GM12878 (cell line): ENCODE data around the gene RPP40. TPM values are rescaled to one million over a fixed set of nuclear protein-coding genes. Genes with fewer than 3 reads are reported as not detected.
A peak's percentile ranks its signal among the peaks of the same experiment; 100 is the strongest.

Experiments
- ATAC-seq: fragments of 200-7000 bp; cut with Tn5 transposase; 3 replicates; pipeline ENCODE4 v1.9.1; 2020; ENCODE audit warnings: mild to moderate bottlenecking, moderate library complexity
- BruUV-seq: library from RNA; stranded (reverse); fragments of 400-500 nt; replicated peaks from 2 replicates; lab custom pipeline; 2021; lab: Mats Ljungman, UMichigan
- CTCF ChIA-PET: fragments of 300-600 bp; sonication (Branson Sonifier 250); formaldehyde crosslinking; extraction: SDS; loops from one replicate; lab custom pipeline; 2021; ENCODE audit warnings: inconsistent platforms; lab: Yijun Ruan, JAX
- POLR2A ChIA-PET: fragments of 350-600 bp; formaldehyde crosslinking; extraction: SDS; loops from one replicate; lab custom pipeline; 2021; ENCODE audit warnings: inconsistent platforms; lab: Charles Lee
- RAD21 ChIA-PET: fragments of 300-600 bp; sonication (Branson Sonifier 250); formaldehyde crosslinking; loops from one replicate; lab custom pipeline; 2023; ENCODE audit warnings: antibody characterized with exemption; ENCODE audit not compliant: unreplicated experiment; lab: Charles Lee
- SMC1A ChIA-PET: fragments of 300-600 bp; sonication (Branson Sonifier 250); formaldehyde crosslinking; loops from one replicate; lab custom pipeline; 2023; ENCODE audit not compliant: unreplicated experiment, uncharacterized antibody; lab: Charles Lee
- DNase-seq: peaks from one replicate; pipeline ENCODE4 v3.0.0-alpha.2; 2011; ENCODE audit warnings: low read depth, low spot score
- FAIRE-seq: peaks from 3 replicates; lab custom pipeline; 2011; peaks lifted over from hg19 to GRCh38; lab: Jason Lieb, UNC
- H2AFZ ChIP-seq: 2 replicates; pipeline ENCODE4 v1.6.0; 2011; ENCODE audit warnings: low read depth, low read length, control low read depth; ENCODE audit not compliant: control insufficient read depth
- H3K27ac ChIP-seq: 2 replicates; pipeline ENCODE4 v1.5.1; 2011; ENCODE audit warnings: control low read depth; ENCODE audit not compliant: control insufficient read depth, insufficient read depth
- H3K27me3 ChIP-seq, 2 experiments: replicated peaks in 1 of 2; 2 replicates each; pipeline versions ENCODE4 v1.6.0 to v1.6.1; 2011; ENCODE audit warnings: low read length in 1 of 2; ENCODE audit not compliant: control insufficient read depth in 2 of 2, insufficient read depth in 2 of 2
- H3K36me3 ChIP-seq, 2 experiments: 2 replicates each; pipeline ENCODE4 v1.5.1; 2011; ENCODE audit warnings: low read length in 1 of 2; ENCODE audit not compliant: control insufficient read depth in 2 of 2, insufficient read depth in 2 of 2
- H3K4me1 ChIP-seq: 2 replicates; pipeline ENCODE4 v1.6.1; 2011; ENCODE audit warnings: mild to moderate bottlenecking, low read length, moderate library complexity, mixed read lengths; ENCODE audit not compliant: control insufficient read depth, insufficient read depth
- H3K4me2 ChIP-seq: 2 replicates; pipeline ENCODE4 v1.6.0; 2011; ENCODE audit warnings: control low read depth; ENCODE audit not compliant: control insufficient read depth, insufficient read depth
- H3K4me3 ChIP-seq: fragments of 200-600 bp; sonication (generic); 2 replicates; pipeline ENCODE4 v1.5.1; 2016
- H3K79me2 ChIP-seq: 2 replicates; pipeline ENCODE4 v1.6.0; 2011; ENCODE audit warnings: low read length; ENCODE audit not compliant: control insufficient read depth, insufficient read depth
- H3K9ac ChIP-seq: 2 replicates; pipeline ENCODE4 v1.8.0; 2011; ENCODE audit warnings: low read length, control low read depth, mixed read lengths; ENCODE audit not compliant: control insufficient read depth, insufficient read depth
- H3K9me3 ChIP-seq: replicated peaks from 3 replicates; pipeline ENCODE4 v1.5.1; 2011; ENCODE audit warnings: mild to moderate bottlenecking, low read length; ENCODE audit not compliant: control insufficient read depth, insufficient read depth
- H4K20me1 ChIP-seq: 2 replicates; pipeline ENCODE4 v1.6.0; 2011; ENCODE audit not compliant: control insufficient read depth, insufficient read depth
- CEBPZ ChIP-seq: fragments of 150-350 bp; IDR thresholded peaks from 2 replicates; pipeline ENCODE4 v1.6.1; 2016; ENCODE audit warnings: low read depth, low read length
- POLR2AphosphoS2 ChIP-seq: IDR thresholded peaks from 2 replicates; pipeline ENCODE4 v1.6.1; 2011; ENCODE audit warnings: low read depth, mild to moderate bottlenecking, low read length, improper control_type of control experiment, moderate library complexity
- WGBS: methylation state at CpG from one replicate; pipeline ENCODE4 v1.1.6; 2016; ENCODE audit warnings: low lambda C conversion rate; ENCODE audit not compliant: insufficient replicate concordance, insufficient coverage; ENCODE audit errors: missing lambda C conversion rate; 5-methylcytosine and 5-hydroxymethylcytosine counted together
- in situ Hi-C: fragments of 300-500 bp; cut with MboI; formaldehyde crosslinking; loops from 9 replicates; pipeline ENCODE4 v1.14.3; 2018; ENCODE audit warnings: mixed read lengths
- intact Hi-C: fragments of 100-400 bp; cut with micrococcal nuclease; formaldehyde crosslinking; loops from one replicate; pipeline ENCODE4 v1.14.2; 2022; ENCODE audit not compliant: unreplicated experiment
- polyA plus RNA-seq, 11 experiments: library from polyadenylated mRNA; depleted of rRNA in 4 of 11; unstranded in 6 of 11; stranded (reverse) in 5 of 11; fragments of >200 nt; fragmentation: Nextera tagmentation in 4 of 11; fragmentation: Illumina TruSeq in 1 of 11; extraction: Ambion mirVana in 4 of 11; extraction: Trizol in 1 of 11; gene quantifications; 1 replicate in 1 of 11; 2 replicates in 10 of 11; pipeline versions ENCODE4 v1.2.1 to v1.2.3, GENCODE V29; 2011 to 2016; ENCODE audit warnings: inconsistent platforms in 2 of 11, missing spikeins in 2 of 11, low read depth in 1 of 11
- total RNA-seq, 4 experiments: library from RNA; depleted of rRNA in 3 of 4; stranded (reverse); fragments of >200 nt in 3 of 4; fragmentation: Illumina TruSeq in 1 of 4; extraction: Trizol in 1 of 4; gene quantifications; 2 replicates each; pipeline versions ENCODE4 v1.2.1 to v1.2.3, GENCODE V29; 2013 to 2021

The RPP40 gene
- total and polyA plus RNA-seq, 10 of the 15 experiments (the other 5 are each of a cell fraction or from before 2014, with no cell fraction given), result 5.6 to 46.3 (median 21.7) TPM

GRCh38 chr6:4957521-4958231, 46.2 kb downstream of the RPP40 start:
- ChIA-PET POLR2A (no interaction called here), RAD21 (no interaction called here), CTCF (interaction anchor here (0.9 kb wide), 1 partner anchor 644 kb away, joined by 3 read pairs; no protein-coding TSS in a partner anchor)
- H3K27me3 ChIP-seq, result no peaks in the 10 kb centered on the region
- no peak for DNase-seq
- in situ Hi-C loops, result no loop called here
- H2AFZ ChIP-seq, result no peak overlapping the region
- peak; percentile 41; the same call in 2 of the 3 replicates for ATAC-seq
- H3K4me3 ChIP-seq, result no peak overlapping the region
- H3K4me1 ChIP-seq, result no peaks in the 10 kb centered on the region
- H4K20me1 ChIP-seq, result no peaks in the 10 kb centered on the region
- no peaks in the 10 kb centered on the region for H3K9me3 ChIP-seq
- FAIRE-seq, result no peak
- intact Hi-C loops, result no loop called here
- no peak for TF ChIP-seq CEBPZ
- TF ChIP-seq POLR2AphosphoS2, result peak; percentile 42; the same call in 1 of the 2 replicates
- TF ChIP-seq, all 136 proteins: peak for 1
- H3K27ac ChIP-seq, result no peak overlapping the region
- BruUV-seq, result no TSS peak
- no peak overlapping the region for H3K4me2 ChIP-seq
- H3K79me2 ChIP-seq, result no peaks in the 10 kb centered on the region
- 69% methylated on average over 9 of the region's 9 CpGs for WGBS
- SMC1A ChIA-PET, result no interaction called here
- H3K36me3 ChIP-seq, result peaks cover 2 to 4% of the 10 kb centered on the region in 2 experiments; a peak in 3 of 4 replicates
- H3K9ac ChIP-seq, result no peak overlapping the region
